Mucosa of gallbladder (tissue), 1 donor: ENCODE measurements around the gene GRB2. TPM values are rescaled to one million over a fixed set of nuclear protein-coding genes. Genes with fewer than 3 reads are reported as not detected.

ENCODE experiments used
- DNase-seq: peaks from one replicate; pipeline ENCODE4 v3.0.0-alpha.2; 2020; ENCODE audit warnings: low spot score
- total RNA-seq: library from RNA; stranded (reverse); gene quantifications from one replicate; pipeline ENCODE4 v1.2.1, GENCODE V29; 2021
- donor health status: DM: no; HTN: no; CAD: no.

Gene GRB2
- total RNA-seq, 1 donor from 2014 or later: 94.3 TPM

DNA sequence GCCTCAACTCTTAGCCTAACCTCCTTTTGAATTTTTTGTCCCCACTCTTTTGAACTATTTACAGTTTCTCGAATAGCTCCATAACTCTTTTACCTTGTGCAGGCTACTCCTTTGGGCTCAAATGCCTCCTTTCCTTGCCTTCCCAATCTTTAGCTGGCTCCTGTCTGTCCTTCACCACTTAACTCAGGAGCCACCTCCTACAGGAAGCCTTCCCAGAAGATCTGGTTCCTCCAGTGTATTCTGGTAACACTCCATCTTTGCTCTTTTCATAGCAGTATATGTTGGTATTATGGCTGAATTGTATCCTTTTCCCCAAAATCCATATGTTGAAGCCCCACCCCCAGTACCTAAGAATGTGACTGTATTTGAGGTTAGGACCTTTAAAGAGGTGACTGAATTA lies 9.0 kb upstream of the GRB2 start:
- no peak for DNase-seq

- DNase-seq: peak; percentile 70
Measured at GRCh38 chr17:75412455-75413317, 7.2 kb upstream of the GRB2 start.

GRCh38 chr17:75411328-75412067 lies 6.0 kb upstream of the GRB2 start:
- no peak for DNase-seq

- DNase-seq: no peak
Measured at GRCh38 chr17:75410141-75410540, 4.7 kb upstream of the GRB2 start.

DNA sequence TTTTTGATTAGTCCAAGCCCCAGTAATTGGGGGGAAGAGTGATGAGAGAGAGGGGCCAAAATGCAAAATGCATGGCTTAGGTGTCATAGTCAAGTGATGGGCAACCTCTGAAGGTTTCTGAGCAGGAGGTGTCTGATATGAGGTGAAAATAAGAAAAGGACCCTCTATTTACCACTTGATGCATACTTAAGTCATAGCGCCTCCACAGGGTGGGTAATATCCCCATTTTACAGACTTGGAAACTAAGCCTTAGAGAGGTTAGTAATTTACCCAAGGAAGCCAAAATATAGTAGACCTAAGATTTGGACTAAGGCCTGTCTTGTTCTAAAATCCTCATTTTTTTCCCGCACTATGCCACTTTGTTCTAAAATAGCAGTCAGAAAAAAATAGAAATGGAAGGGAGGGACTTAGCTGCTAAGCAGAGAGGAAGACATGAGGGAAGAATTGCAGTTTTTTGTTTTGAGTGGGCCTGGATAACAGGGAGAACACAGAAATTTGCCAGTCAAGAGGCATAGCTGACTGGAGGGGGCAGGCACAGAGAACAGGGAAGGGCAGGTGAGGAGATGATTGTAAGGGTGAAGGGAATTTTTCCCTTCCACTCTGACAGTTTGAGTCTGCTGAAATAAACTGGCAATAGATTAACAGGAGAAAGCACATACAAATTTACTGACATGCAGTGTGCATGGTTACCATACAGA lies 2.3 kb upstream of the GRB2 start:
- no peak for DNase-seq

DNA sequence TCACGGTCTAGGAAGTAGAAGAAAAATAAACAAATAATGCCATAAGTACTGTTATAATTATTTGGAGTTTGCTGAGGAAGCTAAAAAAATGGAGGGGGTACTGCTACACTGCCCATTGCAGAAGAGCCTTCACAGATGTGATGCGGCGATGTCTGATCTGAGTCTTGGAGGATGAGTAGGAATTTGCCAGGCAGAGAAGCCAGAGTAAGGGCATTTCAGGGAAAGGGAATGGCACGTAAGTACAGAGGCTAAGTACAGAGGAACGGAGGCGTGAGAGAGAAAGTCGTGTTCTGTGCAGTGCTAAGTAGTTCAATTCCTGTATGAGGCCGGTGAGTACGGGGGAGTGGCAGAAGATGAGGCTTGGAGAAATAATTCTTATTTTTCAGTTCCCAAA lies 741 bp upstream of the GRB2 start:
- DNase-seq: no peak

DNA sequence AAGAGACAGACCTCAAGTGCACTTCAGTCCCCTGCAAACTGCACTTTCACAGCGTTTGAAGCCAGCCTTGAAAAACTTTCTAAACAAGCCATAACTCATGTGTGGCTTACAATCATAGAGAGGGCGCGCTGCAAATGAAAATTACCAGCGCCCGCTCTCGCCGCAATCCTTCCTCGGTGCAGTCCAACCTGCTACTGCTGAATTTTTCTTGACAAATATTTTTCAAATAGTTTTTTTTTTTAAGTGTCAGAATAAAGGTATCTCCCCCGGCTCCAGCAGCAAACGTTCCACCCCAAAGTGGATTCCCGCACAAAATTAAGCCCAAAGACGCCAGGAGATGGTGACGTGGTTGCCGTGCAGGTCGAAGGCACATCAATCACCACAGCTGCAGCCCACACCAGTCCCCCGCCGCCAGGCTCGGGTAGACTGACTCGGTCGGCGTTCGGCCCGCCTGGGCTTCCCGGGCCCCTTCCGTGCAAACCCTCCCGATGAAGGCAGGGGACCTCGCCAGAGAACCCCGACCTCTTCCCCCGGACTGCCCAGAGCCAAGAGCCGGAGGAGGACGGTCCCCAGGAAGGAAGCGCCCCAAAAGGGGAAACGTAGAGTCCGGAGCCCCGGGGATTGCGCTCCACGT lies 630 bp downstream of the GRB2 start:
- DNase-seq: peak; percentile 25

DNA sequence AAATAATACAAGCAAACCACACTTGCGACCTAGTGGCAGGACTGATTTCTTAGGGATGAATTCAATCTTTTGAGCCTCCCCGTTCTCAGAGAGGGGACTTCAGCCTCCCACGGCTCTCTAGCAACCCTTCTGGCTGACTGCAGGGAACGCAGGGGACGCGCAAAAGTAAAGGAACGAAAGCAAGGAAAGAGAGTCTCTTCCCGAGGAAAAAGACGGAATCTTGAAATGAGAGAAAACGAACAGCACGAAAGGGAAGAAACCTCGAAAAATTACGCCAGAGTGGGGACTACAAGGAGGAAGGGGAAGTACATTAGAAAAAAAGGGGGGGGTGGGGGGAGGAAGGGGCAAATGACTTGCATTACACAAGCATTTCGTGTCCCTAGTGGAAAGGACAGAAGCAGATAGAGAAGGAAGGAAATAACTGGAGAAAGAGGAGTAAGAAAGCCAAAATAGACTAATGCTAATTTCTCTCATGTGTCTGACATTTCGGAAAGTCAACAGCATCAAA lies 1.2 kb downstream of the GRB2 start:
- peak; percentile 56 for DNase-seq

GRCh38 chr17:75403131-75403530 lies 2.3 kb downstream of the GRB2 start:
- no peak for DNase-seq

GRCh38 chr17:75402026-75402425 lies 3.5 kb downstream of the GRB2 start:
- no peak for DNase-seq

DNA sequence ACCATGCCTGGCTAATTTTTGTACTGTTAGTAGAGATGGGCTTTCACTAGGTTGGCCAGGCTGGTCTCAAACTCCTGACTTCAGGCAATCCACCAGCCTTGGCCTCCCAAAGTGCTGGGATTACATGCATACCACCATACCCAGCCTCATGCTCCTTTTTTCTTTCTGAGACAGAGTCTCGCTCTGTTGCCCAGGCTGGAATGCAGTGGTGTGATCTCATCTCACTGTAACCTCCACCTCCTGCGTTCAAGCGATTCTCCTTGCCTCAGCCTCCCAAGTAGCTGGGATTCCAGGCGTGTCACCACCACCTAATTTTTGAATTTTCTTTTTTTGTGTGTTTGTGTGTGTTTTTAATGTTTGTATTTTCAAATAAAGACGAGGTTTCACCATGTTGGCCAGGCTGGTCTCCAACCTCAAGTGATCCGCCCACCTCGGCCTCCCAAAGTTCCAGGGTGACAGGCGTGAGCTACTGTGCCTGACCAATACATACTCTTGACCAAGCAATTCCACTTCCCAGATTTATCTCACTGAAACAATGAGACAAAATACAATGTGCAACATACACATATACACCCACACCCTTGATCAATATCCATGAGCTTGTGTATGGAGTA lies 5.0 kb downstream of the GRB2 start:
- no peak for DNase-seq

- DNase-seq: no peak
Measured at GRCh38 chr17:75398279-75398678, 7.2 kb downstream of the GRB2 start.

GRCh38 chr17:75397217-75397616 lies 8.3 kb downstream of the GRB2 start:
- no peak for DNase-seq

DNA sequence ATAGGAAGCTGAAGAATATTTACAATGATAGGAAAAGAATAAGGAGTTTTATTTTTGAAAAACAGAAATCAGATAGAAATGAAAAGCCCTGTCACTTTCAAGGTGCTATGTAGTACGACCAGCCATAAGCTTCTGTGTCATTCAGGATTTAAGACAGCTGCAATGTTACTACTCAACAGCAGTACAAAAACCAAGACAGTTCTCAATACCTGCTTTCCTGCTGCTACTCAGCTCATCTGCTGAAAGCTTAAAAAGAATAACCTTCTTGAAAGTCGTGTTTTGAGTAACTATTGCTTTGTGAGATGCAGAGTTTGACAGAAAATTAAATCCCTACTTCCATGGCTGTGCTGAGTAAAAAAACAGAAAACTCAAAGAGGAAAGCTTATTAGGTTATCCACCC lies 8.7 kb downstream of the GRB2 start:
- no peak for DNase-seq

GRCh38 chr17:75396025-75396424 lies 9.5 kb downstream of the GRB2 start:
- DNase-seq: no peak

DNA sequence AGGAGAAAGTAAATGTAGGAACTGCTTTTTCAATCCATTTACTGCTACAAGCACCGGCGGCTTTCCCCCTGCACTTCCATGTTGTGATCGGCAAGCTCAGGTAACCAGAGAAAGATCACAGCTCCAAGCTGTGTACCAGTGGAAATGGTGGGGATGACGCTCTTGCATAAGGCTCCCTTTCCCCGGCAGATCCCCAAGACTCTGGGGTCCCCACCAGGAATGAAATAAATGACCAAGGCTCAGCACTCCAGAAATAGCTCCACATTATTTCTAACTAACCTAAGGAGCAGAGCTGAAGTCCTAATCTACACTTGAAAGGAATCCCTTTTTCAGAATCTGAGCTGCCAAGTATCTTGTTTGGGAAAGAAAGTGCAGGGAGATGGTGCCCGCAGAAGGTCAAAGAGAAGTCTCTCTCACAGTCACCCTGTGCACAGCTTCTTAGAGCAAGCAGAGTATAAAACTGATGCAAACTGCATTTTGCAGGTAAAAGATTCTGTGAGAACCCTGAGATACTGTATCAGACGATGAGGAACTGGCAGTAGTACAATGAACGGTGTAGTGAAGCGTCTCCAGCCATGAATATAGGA lies 11.1 kb downstream of the GRB2 start:
- DNase-seq: no peak

- peak; percentile 97 for DNase-seq
Measured at GRCh38 chr17:75393523-75394331, 11.8 kb downstream of the GRB2 start.

DNA sequence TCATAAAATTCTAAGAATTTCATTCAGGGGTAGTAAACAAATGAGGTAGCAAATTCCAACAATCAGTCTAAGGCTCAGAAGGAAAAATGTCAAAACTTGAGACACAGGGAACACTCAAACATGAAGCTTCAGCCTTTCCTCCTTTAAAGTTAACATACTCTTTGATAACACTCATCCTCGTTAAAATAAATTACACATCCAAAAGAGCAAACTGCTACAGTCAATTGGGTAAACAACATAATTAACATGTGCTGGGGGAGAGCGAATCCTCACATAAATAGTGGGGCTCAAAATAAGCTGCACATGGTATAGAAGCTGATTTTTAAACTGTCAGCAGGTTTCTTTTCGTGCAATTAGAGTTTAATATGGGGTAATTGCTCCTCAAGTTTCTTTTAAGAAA lies 12.9 kb downstream of the GRB2 start:
- DNase-seq: no peak

GRCh38 chr17:75390982-75391381 lies 14.5 kb downstream of the GRB2 start:
- no peak for DNase-seq

DNA sequence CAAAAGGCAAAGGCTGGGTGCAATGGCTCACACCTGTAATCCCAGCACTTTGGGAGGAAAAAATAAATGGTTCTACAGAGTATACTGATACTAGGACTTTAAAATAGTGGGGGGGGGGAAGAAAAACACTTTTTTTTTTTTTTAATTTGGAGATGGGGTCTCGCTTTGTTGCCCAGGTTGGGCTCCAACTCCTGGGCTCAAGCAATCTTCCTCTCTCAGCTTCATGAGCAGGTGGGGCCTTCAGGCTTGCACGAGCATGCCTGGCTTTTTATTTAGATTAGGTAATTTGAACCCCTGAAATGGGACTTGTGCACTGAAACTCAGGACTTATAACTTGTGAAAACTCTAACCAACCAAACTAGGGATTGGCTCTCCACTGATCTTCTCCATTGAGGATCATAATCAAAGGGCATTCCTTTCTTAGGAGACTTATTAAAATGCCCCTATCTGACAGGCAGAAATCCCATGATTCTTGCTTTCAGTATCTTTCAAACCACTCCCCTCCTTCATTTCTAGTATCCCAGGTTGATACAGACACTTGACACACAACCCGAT lies 16.9 kb downstream of the GRB2 start:
- DNase-seq: no peak
